IPS DF 4.7 (cell line): ENCODE data around the gene ESPN.

ENCODE experiments used
- DNase-seq: peaks from one replicate; pipeline ENCODE4 v3.0.0-alpha.2; 2013; ENCODE audit warnings: low spot score; ENCODE audit errors: extremely low read depth

ESPN gene

GRCh38 chr1:6496890-6497214, 72.3 kb downstream of the ESPN start:
- no peak for DNase-seq

DNA sequence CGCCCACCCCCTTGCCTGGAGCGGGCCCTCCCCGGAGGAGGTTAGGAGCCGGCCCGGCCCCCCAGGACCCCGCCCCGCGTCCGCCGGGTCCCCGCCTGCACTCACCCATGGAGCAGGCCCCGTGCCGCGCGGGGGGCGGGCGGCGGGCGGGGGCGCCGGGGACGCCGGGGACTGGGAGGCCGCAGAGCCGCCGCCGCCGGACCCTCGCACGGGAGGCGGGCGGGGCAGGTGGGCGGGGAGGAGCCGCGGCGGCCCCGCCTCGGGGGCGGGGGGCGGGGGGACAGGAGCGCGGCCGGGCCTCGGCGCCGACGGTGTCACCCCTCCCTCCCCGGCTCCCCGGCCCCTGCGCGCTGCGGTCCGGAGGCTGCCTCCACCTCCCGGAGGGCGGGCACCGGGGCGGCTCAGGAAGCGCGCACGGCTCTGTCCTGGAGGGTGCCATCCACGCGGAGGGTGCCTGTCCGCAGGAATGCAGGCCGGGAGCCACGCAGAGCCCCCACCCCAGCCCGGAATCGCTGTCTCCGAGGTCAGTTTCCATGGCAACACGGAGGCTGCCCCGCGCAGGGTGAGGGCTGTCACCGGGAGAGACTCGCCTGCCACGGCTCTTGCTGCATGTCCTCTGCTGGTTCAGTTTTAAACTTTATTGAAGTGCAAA, 72.8 kb downstream of the ESPN start:
- DNase-seq, result no peak

DNA sequence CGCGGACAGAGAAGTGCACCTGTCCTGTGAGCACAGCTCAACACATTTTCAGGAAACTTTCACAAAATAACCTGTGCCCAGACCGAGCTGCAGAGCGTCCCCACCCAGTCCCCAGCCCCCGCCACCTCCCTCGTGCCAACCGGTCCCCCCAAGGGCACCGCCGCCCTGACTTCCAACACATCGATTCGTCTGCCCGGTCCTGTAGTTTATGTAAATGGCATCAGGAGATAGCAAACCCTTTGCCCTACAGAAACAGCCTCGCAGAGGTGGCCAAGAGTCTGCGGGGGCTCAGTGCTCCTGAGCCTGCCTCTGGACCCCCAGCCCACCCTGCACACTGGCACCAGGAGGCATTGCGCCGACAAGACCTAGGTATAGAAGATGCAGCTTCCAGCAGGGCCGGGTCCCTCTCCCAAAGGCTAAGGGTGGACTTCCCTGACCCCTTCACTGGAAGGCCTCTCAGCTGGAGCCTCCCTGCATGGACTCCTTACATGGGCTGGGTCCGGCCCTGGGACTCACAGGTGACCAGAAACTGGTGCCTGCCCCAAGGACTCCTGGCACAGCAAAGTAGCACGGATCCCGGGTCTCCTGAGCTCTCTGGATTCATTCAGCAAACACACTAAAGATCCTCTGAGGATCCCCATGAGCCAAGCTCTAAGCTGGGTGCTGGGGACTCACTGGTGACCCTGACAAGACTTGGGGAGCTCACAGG, 73.4 kb downstream of the ESPN start:
- DNase-seq, result no peak

DNA sequence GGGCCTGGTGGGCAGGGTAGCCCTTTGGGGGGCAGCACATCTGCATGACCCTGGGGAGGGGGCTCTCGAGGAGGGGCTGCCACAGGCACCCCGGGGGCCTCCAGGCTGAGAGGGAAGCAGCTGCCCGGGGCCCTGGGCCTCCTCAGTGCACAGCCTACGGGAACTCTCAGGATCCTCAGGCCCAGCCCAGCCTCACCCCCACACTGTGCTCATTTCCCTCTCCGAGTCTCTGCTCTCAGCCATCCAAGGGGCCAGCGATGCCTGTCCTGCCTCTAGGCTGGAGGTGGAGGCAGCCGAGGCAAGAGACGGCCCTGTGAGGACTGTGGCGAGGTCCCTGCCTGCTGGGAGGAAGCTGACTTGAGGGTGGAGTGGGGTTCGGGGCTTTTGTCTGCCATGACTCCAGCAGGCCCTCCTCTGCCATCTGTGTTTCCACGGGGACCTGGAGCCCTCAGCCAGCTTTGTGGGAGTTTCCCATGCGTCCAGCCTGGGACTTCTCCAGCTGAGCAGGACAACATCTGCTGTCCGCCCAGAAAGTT, 74.1 kb downstream of the ESPN start:
- DNase-seq, result no peak

GRCh38 chr1:6499296-6499695, 74.7 kb downstream of the ESPN start:
- DNase-seq, result no peak

- DNase-seq, result no peak
Measured at GRCh38 chr1:6500544-6501278, 76.1 kb downstream of the ESPN start.

GRCh38 chr1:6501279-6501813, 76.8 kb downstream of the ESPN start:
- no peak for DNase-seq

DNA sequence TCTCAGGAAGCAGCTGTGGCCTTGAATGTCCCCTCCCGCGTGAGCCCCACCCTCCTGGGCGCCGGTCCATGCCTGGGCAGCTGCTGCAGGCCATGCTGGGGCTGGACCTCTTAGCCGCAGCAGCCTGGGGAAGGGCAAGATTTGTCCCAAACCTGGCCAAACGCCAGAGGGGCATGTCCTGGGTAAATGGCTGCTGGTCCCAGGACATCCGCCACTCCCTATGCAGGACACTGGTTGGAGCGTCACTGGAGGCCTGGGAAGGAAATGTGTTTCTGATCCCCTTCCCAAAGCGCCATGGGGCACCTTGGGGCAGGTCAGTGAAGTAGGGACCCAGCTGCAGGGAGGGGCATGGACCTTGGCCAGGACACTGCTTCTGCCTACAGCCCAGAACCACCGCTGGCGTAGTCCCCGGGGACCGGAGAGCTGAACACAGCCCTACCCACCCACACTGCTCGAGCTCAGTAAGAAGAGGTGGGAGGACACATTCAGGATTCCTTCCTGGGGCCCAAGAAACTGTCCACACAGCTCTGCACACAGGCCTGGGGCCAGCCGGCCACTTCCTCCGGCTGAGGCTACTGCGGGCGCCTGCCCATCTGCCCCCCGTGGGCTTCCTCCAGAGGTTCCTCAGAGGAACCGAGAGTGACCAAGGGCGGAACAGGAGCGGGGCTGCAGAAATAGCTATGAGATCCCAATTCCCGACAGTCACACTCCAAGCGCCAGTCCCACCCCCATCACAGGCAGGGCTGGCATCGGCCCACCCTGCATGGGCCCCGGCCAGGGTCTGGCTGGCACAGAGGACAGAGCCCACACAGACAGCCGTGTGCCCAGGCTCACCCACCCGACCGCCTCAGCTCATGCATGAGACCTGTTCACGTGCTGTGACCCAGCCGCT, 77.7 kb downstream of the ESPN start:
- DNase-seq, result no peak

GRCh38 chr1:6503884-6504602, 79.5 kb downstream of the ESPN start:
- no peak for DNase-seq

DNA sequence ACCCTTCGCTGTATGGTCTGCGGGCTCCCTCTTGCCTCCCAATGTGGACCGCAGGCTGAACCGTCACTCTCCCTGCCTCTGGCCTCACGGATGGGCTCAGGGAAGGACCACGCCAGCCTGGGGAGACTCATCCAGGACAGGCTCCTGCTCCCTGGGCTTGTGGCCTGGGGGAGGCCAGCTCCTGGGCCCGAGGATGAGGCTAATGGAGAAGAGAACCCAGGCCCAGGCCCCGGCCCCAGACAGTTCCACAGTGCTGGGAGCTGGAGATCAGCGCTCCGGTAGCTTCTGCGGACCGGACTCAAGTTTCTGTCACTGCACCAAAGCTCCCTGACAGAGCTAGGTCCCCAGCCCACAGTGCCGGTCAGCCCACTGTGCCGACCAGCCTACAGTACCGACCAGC, 80.3 kb downstream of the ESPN start:
- DNase-seq, result no peak

DNA sequence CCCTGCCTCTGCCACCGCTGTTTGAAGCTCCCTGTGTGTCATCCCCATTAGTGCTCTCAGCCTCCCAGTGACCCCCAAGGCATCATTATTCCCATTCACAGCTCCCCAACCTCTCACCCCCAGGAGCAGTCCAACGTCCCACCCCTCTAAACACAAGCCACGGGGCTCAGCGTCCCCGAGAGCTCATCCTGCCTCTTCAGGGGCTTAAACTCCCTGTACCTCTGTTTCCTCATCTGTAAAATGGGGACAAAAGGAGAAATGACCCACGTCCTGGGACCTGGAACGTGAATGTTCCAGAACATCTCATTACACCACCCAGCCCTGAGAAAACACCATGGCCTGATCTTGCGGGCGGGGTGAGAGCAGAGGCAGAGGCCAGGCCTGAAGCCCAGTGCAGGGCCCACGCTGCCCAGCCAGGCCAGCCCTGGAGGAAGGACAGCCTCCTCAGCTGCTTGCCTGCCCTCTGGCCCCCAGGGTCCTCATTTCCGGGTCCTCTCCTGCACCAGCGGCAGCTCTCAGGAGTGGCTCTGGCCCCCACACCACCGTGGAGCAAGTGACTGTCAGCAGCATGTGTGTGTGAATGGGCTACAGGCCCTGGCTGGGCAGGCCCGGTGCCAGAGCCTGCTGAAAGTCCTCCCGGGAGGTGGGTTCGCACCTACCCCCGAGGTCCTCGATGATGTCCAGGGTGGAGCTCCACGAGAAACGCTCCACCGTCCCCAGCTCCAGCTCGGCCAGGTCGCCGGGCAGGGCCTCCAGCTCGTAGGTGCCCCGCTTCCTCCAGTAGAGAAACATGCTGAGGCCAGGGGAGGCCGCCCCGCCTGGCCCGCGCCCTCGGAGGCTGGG, 81.0 kb downstream of the ESPN start:
- DNase-seq, result no peak

- DNase-seq, result no peak
Measured at GRCh38 chr1:6506210-6507036, 81.8 kb downstream of the ESPN start.

DNA sequence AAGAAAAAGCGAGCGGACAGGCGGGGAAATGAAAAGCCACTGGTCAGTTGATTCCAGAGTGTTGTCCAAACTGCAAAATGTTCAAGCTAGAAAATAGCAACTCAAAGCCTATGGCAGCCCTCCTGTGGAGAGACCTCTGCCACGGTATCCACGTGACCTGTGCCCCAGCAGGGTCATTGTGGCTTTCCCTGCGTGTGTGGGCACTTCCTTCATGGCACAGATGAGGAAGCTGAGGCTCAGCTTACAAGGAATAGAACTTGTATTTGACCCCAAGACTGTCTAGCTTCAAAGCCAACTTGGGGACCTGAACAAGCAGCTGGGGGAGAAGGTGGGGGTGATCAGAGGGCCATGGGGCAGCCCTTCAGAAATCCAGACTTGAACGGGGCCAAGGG, 82.5 kb downstream of the ESPN start:
- DNase-seq, result no peak

- no peak for DNase-seq
Measured at GRCh38 chr1:6507461-6507911, 82.9 kb downstream of the ESPN start.

GRCh38 chr1:6508154-6508815, 83.7 kb downstream of the ESPN start:
- no peak for DNase-seq

DNA sequence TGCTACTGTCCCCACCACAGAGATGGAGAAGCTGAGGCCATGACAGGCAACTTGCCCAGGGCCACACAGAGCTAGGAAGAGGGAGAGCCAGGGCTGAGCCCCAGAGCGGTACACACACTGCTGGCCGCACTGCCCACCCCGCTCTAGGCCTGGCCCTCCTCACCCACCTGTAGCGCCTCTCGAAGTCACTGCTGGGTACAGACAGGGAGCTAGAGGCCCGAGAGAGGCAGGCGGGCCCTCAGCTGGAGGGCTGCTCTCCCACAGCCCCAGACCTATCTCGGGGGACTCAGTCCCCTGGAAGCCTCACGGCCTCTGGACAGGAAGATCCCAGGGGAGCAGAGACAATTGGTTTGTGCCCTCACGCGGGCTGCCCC, 84.2 kb downstream of the ESPN start:
- DNase-seq, result no peak

GRCh38 chr1:6509220-6509918, 84.8 kb downstream of the ESPN start:
- no peak for DNase-seq

DNA sequence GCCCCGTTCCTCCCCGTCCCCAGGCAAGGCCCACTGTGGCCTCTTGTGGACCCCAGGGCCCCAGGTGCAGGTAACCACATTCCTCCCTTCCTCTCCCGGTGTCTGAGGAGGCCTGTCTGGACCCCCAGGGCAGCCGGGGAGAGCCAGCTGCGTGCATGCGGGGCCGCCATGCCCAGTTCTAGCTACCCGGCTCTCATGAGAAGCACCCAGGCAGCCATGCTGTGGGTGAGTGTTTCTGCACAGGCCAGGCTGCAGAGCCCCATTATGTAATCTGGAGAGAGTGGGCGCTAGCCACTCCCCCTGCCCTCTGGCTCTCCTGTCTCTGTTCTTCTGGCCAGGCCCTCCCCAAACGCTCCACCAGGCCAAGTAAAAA, 85.3 kb downstream of the ESPN start:
- no peak for DNase-seq
